PC-9 (cell line): ENCODE data around the gene CACNA1I.

Source experiments
- EZH2 ChIP-seq: fragments of 200-600 bp; sonication (generic); IDR thresholded peaks from 2 replicates; pipeline ENCODE4 v1.8.0; 2017; ENCODE audit warnings: antibody characterized with exemption, low read depth
- TF ChIP-seq, protein P1 (sequence below): fragments of 200-600 bp; sonication (generic); conservative IDR thresholded peaks from 2 replicates; pipeline ENCODE4 v1.6.1; 2017; ENCODE audit warnings: mixed run types, antibody characterized with exemption, mild to moderate bottlenecking, moderate library complexity

DNA sequence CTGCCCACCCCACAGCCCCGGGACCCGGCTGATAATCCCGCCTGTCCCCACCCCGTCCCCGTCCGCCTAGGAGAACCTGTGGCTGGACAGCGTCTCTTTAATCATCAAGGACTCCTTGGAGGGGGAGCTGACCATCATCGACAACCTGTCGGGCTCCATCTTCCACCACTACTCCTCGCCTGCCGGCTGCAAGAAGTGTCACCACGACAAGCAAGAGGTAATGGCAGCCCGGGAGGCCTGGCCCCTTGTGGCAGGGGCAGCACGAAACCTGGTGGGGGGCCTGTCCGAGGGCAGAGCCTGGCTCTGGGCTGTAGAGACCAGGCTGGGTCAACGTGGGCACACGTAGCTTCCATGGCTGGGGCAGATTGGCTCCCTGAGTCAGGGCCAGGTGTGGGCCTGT lies 109.1 kb downstream of the CACNA1I start:
- TF ChIP-seq, protein P1, sequence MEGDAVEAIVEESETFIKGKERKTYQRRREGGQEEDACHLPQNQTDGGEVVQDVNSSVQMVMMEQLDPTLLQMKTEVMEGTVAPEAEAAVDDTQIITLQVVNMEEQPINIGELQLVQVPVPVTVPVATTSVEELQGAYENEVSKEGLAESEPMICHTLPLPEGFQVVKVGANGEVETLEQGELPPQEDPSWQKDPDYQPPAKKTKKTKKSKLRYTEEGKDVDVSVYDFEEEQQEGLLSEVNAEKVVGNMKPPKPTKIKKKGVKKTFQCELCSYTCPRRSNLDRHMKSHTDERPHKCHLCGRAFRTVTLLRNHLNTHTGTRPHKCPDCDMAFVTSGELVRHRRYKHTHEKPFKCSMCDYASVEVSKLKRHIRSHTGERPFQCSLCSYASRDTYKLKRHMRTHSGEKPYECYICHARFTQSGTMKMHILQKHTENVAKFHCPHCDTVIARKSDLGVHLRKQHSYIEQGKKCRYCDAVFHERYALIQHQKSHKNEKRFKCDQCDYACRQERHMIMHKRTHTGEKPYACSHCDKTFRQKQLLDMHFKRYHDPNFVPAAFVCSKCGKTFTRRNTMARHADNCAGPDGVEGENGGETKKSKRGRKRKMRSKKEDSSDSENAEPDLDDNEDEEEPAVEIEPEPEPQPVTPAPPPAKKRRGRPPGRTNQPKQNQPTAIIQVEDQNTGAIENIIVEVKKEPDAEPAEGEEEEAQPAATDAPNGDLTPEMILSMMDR: no peak
- TF ChIP-seq EZH2: no peak
